GM10248 (cell line): Measurements from ENCODE around the gene ZNF37A.

Source experiments
- CTCF ChIA-PET: fragments of 300-600 bp; sonication (Branson Sonifier 250); formaldehyde crosslinking; extraction: SDS; loops from one replicate; lab custom pipeline; 2021; ENCODE audit warnings: antibody characterized with exemption; lab: Yijun Ruan, JAX
- POLR2A ChIA-PET: fragments of 350-650 bp; sonication (Branson Sonifier 250); formaldehyde crosslinking; extraction: SDS; loops from one replicate; lab custom pipeline; 2020; ENCODE audit warnings: antibody characterized with exemption; lab: Yijun Ruan, JAX
- DNase-seq: peaks from one replicate; pipeline ENCODE4 v3.0.0; 2012; ENCODE audit errors: extremely low spot score
- TF ChIP-seq, protein P1 (sequence below): IDR thresholded peaks from 2 replicates; pipeline ENCODE4 v1.5.1; 2012; ENCODE audit warnings: mild to moderate bottlenecking, low read depth; ENCODE audit errors: extremely low read depth, missing control alignments, control extremely low read depth

ZNF37A gene

DNA sequence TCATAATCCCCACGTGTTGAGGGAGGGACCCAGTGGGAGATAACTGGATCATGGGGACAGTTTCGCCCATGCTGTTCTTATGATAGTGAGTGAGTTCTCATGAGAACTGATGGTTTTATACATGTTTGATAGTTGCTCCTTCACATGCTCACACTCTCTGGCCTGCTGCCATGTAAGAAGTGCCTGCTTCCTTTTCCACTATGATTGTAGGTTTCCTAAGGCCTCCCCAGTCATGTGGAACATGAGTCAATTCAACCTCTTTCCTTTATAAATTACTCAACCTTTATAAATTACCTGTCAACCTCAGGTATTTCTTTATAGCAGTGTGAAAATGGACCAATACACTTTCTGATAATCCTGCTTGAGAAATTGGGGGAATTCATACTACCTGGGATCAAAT, 80.2 kb downstream of the ZNF37A start:
- DNase-seq = no peak
- TF ChIP-seq, protein P1, sequence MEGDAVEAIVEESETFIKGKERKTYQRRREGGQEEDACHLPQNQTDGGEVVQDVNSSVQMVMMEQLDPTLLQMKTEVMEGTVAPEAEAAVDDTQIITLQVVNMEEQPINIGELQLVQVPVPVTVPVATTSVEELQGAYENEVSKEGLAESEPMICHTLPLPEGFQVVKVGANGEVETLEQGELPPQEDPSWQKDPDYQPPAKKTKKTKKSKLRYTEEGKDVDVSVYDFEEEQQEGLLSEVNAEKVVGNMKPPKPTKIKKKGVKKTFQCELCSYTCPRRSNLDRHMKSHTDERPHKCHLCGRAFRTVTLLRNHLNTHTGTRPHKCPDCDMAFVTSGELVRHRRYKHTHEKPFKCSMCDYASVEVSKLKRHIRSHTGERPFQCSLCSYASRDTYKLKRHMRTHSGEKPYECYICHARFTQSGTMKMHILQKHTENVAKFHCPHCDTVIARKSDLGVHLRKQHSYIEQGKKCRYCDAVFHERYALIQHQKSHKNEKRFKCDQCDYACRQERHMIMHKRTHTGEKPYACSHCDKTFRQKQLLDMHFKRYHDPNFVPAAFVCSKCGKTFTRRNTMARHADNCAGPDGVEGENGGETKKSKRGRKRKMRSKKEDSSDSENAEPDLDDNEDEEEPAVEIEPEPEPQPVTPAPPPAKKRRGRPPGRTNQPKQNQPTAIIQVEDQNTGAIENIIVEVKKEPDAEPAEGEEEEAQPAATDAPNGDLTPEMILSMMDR = no peak
- POLR2A ChIA-PET = no interaction called here
- CTCF ChIA-PET = no interaction called here

DNA sequence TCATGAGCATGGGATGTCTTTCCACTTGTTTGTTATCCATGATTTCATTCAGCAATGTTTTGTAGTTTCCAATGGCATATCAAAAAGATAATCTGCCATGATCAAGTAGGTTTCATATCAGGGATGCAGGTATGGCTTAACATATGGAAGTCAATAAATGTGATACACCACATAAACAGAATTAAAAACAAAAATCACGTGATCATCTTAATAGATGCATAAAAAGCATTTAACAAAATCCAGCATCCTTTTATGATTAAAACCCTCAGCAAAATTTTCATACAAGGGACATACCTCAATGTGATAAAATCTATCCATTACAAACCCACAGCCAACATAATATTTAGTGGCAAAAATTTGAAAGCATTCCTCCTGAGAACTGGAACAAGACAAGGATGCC, 90.3 kb downstream of the ZNF37A start:
- ChIA-PET POLR2A (no interaction called here), CTCF (no interaction called here)
- DNase-seq = no peak
- TF ChIP-seq, protein P1 = no peak
